HG02623 (cell line): Measurements from ENCODE around the gene MAZ.

Source experiments
- ATAC-seq: cut with Tn5 transposase; IDR thresholded peaks from one replicate; pipeline ENCODE4 v1.9.1; 2021; ENCODE audit warnings: moderate library complexity; ENCODE audit not compliant: unreplicated experiment

Gene MAZ

DNA sequence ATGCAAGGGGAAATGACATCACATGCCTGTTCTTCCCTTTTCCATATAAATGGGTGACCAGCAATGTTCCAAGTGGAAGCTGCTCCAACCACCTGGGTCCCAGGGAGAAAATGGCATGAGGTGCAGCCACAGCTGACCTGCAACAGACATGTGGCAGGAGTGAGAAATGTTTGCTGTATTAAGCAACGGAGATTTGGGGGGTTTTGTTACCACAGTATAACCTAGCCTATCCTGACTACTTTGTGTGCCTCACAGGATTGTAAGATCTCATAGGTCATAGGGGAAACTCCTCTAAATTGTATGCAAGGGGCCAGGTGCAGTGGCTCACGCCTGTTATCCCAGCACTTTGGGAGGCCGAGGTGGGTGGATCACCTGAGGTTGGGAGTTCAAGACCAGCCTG is 44.7 kb downstream of the MAZ start:
- ATAC-seq: no peak

DNA sequence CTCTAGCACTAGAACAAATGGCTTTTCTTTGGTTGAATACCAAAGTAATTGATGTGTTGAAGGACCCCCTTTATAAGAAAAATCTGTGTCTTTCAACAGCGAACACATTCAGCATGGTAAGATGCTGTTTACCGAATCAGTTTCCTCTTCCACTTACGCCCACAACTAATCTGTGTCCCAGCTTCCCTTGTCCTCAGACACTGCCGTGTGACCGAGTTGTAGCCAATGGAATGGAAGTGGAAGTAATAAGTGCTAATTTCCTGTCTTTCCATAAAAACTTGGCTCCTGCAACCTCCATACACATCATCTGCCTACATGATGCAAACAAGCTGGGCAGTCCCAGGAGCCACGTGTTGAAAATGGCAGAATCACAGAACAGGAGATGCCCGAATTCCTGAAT is 46.3 kb downstream of the MAZ start:
- ATAC-seq: no peak

- no peak for ATAC-seq
These were observed 48.3 kb downstream of the MAZ start for GRCh38 chr16:29854520-29855100.

DNA sequence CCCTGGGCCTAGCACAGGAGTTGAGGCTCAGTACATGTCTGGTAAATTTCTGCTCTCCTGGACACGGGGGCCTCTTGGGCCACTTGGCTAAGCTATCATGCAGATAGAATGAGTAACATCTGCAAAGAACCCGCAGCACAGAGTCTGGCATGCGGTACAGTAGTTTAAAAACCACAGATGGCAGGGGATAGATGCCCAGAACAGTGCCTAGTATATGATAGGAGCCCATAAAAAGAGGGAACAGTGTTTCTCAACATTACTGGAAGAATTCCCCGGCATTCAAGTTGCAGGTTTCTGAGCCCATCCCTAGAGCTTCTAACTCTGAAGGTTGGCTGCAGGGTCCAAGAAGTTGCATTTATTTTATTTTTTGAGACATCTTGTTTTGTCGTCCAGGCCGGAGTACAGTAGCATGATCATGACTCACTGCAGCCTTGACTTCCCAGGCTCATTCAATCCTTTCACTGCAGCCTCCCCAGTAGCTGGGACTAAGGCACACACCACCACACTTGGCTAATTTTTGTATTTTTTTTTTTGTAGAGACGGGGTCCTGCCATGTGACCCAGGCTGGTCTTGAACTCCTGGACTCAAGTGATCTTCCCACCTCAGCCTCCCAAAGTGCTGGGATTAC is 50.9 kb downstream of the MAZ start:
- ATAC-seq: no peak

DNA sequence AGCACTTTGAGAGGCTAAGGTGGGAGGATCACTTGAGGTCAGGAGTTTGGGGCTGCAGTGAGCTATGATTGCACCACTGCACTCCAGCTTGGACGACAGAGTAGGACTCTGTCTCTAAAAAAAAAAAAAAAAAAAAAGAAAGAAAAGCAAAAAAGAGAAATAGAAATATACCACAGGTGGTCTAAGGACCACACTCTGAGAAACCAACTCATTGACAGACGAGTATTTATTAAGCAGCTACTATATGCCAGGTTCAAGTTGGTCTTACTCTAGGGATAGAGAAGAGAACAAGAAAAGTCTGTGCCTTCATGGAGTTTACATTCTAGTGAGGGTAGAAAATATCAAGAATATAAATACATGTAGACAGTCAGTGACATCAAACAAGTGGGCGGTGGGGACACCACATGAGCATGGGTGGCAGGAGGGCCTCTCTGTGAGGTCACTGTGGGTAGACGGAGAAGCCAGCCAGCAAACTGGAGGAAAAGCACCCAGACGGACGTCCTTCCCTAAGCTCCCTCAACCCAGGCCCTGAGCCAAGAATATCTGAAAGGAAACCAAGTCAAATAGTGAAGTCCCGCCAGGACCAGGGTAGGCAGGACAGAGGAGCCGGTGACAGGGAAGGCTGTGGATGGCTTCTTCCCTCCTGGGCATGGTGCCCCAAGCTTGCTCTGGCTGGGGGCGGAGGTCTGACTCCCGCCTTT is 52.0 kb downstream of the MAZ start:
- ATAC-seq: no peak

DNA sequence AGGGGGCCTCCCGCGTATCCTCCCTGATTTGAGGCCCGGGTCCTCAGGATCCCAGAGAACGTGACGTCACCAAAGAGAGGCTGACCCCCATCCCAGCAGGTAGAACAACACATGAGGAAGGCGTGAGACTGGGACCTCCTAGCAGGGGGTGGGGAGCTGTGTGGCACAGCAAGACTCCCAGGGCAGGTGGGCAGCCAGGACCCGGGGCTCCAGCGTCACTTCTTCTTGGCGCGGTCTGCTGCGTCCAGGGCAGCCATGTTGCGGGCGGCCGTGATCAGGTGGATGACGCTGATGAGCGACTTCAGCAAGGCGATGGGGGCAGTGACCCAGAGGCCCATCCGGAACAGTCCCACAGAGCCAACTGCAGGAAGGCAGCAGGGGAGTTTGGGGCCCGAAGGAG is 52.6 kb downstream of the MAZ start:
- no peak for ATAC-seq

- ATAC-seq: no peak
These were observed 53.9 kb downstream of the MAZ start for GRCh38 chr16:29860218-29860617.
